MM.1S (cell line): Measurements from ENCODE around the gene PDF.

Source experiments
- EZH2phosphoT487 ChIP-seq: fragments of 300-600 bp; sonication (generic); IDR thresholded peaks from 2 replicates; pipeline ENCODE4 v1.6.1; 2018; ENCODE audit warnings: antibody characterized with exemption, low read length
- TF ChIP-seq, protein P1 (sequence below): fragments of 300-600 bp; sonication (generic); IDR thresholded peaks from 2 replicates; pipeline ENCODE4 v1.5.1; 2016; ENCODE audit warnings: antibody characterized with exemption, low read length, mixed read lengths

DNA sequence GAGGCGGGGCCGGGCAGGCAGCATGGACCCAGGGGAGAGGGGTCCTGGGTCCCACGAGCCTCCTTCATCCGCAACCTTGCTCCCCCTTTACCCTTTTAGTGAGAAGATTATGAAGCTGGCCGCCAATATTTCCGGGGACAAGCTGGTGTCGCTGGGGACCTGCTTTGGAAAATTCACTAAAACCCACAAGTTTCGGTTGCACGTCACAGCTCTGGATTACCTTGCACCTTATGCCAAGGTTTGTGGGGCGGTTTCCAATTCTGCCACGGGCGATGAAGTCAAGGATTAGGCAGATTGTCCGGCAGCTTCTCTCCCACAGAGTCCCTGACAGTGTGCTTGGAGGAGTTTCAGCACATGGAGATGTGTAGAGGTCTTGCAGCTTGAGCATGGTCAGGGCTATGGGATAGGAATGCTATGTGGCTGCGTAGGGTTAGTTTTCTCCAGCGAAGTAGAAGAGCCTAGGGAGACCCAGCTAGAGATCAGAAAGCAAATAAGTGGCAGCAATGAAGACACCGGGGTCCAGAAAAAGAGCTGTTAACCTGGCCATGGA lies 9.8 kb upstream of the PDF start:
- TF ChIP-seq, protein P1, sequence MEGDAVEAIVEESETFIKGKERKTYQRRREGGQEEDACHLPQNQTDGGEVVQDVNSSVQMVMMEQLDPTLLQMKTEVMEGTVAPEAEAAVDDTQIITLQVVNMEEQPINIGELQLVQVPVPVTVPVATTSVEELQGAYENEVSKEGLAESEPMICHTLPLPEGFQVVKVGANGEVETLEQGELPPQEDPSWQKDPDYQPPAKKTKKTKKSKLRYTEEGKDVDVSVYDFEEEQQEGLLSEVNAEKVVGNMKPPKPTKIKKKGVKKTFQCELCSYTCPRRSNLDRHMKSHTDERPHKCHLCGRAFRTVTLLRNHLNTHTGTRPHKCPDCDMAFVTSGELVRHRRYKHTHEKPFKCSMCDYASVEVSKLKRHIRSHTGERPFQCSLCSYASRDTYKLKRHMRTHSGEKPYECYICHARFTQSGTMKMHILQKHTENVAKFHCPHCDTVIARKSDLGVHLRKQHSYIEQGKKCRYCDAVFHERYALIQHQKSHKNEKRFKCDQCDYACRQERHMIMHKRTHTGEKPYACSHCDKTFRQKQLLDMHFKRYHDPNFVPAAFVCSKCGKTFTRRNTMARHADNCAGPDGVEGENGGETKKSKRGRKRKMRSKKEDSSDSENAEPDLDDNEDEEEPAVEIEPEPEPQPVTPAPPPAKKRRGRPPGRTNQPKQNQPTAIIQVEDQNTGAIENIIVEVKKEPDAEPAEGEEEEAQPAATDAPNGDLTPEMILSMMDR, result no peak
- TF ChIP-seq EZH2phosphoT487, result no peak
